GM18499 (cell line): Measurements from ENCODE around the gene ZSCAN1.
"Not testable (repeated sequence)": the region's sequence is repeated elsewhere in the genome, so short reads cannot be mapped to it uniquely, and the experiment has no call there.

Source experiments
- ATAC-seq: cut with Tn5 transposase; IDR thresholded peaks from one replicate; pipeline ENCODE4 v1.9.1; 2021; ENCODE audit warnings: moderate number of reproducible peaks; ENCODE audit not compliant: insufficient read depth, unreplicated experiment

ZSCAN1 gene, protein sequence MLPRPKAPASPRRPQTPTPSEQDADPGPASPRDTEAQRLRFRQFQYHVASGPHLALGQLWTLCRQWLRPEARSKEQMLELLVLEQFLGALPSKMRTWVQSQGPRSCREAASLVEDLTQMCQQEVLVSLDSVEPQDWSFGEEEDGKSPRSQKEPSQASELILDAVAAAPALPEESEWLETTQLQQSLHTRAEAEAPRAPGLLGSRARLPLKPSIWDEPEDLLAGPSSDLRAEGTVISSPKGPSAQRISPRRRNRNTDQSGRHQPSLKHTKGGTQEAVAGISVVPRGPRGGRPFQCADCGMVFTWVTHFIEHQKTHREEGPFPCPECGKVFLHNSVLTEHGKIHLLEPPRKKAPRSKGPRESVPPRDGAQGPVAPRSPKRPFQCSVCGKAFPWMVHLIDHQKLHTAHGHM

DNA sequence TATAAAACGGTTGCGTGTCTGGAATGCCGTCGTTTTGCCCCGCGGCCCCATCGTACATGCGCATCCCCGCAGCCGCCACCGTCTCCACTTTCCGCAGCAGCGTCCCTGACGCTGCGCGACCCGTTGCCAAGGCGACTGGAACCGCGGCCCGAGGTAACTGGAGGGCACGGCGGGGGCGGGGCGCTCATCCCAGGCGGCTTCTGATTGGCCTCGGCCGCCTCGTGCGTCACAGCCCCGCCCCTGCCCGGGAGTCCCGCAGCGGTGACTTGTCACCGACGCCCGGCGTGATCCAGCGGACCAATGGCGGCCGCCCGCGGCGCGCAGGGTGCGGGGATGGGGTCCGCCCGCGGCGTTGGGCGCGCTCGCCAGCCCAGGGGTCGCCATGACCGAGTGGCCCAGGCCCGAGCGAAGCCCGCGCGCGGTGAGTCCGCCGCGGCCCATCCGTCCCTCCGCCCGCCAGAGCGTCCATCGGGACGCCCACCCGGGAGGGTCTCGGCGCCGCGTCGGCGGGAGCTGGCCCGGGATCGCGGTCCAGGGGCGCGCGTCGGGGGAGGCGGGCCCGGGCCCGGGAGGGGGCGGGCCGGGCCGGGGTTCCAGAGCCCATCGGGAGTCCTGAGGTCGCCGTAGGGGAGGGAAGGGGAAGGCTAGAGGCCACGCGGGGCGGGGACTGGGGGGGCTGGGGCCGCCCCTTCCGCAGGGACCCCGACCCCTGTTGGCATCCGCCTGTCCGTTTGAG lies at the start of gene ZSCAN1:
ZSCAN1 (plus strand) TSS at position 285 of the 736 bp plus-strand sequence. CDS start 3,812 bp downstream, outside the sequence.
- ATAC-seq: no peak

DNA sequence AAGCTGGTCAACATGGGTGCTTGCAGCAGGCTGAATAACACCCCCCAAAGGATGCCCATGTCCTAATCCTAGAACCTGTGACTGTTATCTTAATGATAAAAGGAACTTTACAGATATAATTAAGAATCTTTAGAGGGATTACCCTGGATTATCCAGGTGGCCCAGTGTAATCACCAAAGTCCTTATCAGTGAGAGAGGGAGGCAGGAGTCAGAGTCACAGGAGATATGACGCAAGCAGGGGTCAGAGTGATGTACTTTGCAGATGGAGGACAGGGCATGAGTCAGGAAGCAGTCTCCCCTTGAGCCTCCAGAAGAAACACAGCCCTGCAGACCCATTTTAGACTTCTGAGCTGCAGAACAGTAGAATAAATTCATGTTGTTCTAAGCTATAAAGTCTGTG lies 41.0 kb upstream of the ZSCAN1 start:
- no peak for ATAC-seq

DNA sequence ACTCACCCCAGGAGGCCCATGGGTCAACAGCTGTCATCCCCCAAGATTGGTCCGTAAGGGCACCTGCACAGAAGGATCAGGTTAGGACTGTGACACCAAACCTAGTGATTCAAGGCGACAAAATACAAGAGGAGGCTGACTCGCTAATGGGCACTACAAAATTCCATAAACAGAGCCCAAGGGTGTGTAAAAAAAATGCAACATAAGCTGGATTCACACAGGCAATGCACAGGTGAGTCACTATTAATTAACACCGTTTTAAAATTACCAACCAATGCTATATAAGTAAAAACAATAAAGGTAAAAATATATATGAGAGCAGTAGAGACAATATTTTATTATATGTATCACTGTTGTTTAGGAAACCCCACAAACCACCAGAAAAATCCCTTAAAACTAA lies 33.1 kb upstream of the ZSCAN1 start:
- ATAC-seq: no peak

DNA sequence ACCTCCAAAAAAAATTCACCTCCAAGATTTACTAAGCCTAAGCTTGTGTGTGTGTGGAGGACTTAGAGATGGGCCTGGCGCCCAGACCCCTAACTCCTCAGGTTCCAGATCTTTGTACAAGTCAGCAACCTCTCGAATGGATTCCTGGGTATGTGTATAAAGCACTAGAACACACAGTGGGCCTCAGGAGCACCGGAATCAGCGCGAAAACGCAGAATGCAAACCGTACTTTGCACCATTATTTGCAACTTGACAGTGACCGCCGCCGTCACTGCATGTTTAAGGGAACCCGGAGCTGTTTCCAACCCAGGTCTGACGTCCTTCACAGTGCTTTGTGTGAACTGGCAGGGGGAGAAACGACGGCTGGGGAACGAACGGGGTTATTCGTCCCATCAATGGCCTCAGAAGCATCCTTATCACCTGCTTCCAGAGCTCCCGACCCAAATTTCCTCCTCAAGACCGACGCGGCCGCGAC lies 31.9 kb upstream of the ZSCAN1 start:
- no peak for ATAC-seq

DNA sequence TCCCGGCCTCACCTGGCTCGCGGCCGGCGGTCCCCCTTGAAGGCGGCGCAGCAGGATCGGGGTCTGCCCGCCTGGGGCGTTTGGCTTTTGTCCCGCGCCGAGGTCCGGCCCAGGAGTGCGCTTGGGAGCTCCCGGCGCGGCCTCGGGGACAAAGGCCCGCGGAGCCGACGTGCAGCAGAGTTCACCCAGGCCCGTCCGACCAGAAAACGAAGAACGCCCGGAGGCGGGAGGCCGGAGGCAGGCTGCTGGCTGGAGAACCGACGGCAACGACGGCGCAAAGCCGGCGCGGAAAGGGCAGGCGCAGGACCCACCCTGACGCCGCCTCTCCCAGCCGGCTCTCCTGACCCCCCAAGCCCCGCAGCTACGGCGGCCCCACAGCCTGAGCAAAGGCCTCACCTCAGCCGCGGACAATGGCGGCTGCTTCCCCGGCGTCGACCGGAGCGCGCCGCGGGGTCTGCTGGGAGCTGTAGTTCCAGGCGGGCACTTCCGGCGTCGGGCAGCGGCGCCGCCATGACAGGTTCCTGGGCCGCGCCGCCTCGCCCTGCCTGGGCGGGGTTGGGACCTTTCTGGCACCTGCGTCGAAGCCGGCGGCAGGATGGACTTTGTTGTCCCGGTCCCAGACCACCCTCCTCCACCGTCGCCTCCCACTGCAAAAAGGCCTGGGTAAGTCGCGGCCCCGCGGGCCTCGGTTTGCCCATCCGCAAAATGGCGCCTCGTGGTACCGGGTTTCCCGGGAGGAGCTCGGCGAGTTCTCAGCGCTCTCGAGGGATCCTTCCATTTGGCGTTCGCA lies 31.2 kb upstream of the ZSCAN1 start, which contains the start of gene ZNF606:
ZNF606 (minus strand) TSS at position 437 of the 790 bp plus-strand sequence. CDS start 1,501 bp downstream, outside the sequence.
- peak; percentile 76 for ATAC-seq

DNA sequence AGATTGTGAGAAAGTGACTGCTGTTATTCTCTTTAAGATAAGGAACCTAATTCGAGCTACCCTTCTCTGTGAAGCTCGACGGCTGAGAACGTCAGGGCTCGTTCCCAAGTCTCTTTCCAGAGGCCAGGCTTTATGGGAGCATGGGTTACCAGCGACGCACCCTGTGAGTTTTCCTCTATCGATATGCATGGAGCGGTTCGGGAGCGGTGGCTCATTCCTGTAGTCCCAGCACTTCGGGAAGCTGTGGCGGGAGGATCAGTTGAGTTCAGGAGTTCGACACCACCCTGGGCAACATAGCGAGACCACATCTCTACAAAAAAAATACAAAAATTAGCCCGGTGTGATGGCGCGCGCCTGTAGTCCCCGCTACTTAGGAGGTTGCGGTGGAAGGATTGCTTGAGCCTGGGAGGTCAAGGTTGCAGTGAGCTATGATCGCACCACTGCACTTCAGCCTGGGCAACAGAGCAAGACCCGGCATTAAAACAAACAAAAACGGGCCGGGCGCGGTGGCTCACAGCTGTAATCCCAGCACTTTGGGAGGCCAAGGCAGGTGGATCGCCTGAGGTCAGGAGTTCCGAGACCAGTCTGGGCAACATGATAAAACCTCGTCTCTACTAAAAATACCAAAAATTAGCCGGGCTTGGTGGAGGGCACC lies 30.5 kb upstream of the ZSCAN1 start:
- ATAC-seq: no peak

DNA sequence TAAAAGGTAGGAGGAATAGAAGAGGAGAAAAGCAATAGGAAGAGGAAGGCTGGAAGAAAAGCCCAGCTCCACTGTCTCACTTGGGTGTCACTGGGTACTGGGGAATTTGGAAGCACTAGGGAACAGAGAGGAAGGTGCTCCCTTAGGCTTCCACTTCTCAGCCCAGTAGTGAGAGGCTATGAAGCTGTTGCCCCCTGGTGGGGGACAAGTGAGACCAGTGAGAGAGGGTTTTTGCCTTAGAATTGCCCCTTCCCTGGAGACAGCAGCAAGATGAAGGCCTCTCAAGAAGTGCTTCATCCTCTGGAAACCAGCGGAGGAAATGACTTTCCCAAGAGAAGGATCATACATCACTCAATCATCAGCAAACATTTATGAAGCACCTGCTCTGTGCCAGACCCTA lies 26.5 kb upstream of the ZSCAN1 start:
- ATAC-seq: no peak

DNA sequence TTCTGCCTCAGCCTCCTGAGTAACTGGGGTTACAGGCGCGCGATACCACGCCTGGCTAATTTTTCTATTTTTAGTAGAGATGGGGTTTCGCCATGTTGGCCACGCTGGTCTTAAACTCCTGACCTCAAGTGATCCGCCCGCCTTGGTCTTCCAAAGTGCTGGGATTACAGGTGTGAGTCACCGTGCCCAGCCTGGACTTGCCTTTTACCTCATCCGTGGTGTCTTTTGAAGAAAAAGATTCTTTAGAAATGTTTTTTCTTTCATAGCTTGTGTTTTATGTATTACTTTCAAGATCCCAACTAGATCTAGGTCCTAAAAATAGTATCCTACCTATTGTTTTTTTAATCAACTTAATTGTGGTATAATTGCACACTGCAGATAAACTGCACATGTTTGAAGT lies 24.9 kb upstream of the ZSCAN1 start:
- not testable (repeated sequence) for ATAC-seq

DNA sequence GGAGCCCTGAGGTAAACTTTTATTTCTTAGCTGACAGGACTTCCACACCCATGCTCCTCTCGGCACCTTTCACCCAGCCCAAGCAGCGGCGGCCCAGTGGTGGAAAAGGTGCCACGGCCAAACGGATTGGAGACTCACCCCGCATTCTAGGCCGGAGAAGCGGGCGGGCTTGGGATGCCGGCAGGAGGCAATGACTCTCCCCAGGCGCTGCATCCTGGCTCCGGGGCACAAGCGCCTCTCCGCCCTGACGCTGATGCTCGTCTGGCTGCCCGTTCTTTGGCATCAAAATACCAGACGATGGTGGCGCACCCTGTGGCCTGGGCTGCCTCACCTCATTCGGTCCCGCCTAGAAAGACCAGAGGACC lies 24.5 kb upstream of the ZSCAN1 start:
- ATAC-seq: no peak

DNA sequence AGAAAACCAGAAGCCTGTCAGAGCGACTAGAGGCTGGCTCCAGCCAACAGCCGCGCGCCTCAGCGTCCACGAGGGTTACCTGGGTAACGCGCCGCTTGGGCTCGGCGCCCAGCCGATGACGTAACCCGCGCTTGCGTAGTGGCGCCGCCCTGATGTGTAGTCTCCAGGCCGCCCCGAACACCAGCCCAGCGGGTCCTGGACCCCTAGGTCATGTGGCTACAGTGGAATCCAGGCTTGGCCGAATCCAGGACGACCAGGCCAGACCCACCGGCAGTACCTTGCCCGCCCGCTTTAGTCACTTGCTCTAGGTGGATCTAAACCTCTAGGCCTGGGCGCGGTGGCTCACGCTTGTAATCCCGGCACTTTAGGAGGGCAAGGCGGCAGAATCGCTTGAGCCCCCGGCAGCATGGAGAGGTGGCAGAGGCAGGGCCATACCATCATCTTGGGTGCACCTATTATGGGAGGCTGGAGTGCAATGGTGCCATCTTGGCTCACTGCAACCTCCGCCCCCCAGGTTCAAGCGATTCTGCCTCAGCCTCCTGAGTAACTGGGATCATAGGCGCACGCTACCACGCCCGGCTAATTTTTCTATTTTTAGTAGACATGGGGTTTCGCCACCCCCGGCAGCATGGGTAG lies 24.0 kb upstream of the ZSCAN1 start:
- no peak for ATAC-seq

DNA sequence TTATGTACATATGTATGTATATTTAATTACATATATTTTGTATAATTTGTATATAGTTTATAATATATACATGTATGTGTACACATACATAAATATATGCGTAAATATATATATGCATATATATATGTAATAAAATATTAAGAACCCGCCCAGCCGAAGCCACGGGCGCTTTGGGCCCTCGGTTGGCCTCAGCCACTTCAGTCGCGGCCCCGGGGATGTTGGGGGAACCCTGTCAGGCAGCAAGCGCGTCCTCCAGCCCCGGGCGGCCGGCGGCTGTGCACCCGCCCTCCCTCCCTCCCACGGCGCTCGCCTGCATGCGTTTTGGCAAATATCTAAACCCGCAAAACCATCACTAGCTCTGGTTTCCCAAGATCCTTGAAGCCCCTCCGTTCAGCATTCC lies 23.3 kb upstream of the ZSCAN1 start:
- no peak for ATAC-seq

DNA sequence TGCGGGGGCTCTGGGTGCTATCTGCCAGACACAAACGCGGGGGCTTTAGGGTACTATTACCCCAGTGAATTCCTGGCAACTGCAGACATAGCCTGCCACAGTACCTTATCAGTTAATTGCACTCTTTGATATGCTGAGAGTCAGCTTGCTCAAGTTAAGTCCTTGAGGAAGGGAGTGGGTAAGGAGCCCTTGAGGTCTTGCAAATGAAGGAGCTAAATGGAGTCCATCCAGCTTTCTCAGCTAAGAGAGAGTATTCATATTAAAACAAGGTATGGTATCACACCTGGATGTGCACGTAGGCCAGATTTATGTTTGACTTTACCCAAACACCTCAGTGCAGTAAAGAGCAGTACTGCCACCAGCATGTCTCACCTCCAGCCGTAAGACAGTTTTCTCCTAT lies 19.7 kb upstream of the ZSCAN1 start:
- no peak for ATAC-seq

DNA sequence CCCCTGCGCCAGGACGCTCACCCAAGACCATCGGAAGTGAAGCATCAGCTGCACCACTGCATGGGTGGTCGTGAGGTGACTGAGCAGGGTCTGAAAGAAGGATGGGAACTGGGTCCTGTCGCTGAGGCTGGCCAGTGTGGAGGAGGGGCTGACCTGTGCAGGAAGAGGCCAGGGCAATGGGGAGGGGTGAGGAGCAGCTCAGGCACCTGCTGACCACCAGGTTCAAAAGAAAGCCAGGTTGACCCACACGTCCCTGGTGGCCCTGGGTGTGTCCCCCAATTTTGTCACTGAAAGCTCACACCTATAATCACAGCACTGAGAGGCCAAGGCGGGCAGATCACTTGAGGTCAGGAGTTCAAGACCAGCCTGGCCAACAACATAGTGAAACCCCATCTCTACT lies 13.7 kb upstream of the ZSCAN1 start:
- ATAC-seq: no peak

DNA sequence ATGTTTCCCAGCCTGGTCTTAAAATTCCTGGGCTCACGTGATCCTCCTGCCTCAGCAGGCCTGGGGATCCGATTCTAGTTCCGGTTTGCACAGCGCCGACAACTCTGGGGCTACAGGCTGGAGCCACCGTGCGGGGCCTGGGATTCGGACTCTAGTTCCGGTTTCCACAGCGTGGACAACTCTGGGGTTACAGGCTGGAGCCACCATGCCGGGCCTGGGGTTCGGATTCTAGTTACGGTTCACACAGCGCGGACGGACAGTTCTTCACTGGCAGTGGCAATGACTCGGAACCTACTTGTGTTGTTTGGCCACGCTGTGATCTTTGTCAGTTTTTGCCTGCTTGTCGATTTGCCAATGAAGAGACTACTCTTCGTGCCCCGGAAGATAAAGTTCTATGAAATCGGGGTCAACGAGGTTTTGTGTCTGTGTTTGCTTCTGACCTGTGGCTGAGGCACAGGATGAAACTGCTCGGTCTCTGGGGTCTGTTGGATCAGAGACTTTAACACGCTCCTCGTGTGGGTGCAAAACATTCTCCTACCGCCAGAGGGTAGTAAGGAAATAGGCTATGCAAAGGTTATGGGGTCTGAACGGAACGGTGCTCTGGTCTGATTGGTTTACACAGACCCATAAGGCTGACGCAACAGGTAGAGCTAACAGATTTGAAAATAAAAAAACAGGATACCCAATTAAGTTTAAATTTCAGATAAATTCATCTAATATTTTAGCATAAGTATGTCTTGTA lies 12.1 kb upstream of the ZSCAN1 start:
- no peak for ATAC-seq

DNA sequence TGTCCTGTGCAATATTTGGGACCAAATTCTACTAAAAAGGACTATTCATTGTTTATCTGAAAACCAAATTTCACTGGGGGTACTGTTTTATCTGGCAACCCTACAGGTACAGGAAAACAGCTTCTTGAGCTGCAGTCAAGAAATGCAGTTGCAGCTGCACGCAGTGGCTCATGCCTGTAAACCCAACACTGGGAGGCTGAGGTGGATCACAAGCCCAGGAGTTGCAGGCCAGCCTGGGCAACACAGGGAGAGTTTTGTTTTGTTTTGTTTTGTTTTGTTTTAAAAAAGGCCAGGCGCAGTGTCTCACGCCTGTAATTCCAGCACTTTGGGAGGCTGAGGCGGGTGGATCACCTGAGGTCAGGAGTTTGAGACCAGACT lies 11.6 kb upstream of the ZSCAN1 start:
- ATAC-seq: no peak

DNA sequence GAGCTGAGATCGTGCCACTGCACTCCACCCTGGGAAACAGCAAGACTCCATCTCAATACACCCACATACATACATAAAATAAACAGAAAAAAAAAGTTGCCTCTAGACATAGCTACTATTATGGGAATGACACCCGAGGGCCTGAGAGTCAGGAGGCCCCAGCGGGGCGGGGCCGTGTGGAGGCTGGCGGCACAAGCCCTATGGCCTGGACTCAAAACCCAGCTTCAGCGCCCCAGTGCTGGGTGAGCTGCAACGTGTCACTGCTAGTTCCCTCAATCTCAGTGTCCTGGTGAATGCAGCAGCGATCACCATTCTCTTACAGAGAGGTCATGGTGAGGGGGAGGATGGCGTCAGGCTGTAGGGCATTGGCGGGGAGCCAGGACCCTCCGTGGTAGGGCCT lies 9.2 kb upstream of the ZSCAN1 start:
- no peak for ATAC-seq

DNA sequence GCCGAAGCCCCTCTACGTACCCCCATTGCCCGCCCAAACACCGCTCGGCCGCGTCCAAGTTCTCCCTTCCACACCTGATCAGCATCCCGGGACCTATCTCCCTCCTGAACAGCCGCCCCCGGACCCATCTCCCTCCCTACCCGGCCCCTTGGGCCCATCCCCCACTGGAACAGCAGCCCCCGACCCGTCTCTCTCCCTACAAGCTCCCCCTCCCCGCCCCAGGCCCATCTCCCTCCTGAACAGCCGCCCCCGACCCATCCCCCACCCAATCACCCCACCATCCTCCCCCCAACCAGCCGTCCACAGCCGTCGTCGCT lies 610 bp downstream of the ZSCAN1 start:
- ATAC-seq: no peak

DNA sequence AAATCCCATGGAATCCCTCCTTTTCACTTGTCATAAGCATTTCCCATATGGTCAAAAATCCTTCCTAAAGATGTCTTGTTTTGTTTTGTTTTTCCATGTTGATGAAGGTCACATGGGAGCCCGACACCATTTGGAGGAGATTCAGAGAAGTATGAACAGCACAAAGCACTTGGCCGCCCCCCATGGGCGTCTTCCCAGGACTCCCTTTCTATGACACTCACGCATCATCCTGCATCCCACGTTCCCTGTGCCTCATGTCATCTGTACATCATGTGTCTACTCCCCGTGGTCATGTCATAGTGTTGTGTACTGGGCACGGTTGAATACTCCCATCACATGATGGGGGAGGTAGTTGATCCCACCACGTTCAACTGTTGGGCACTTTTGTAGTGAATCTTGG lies 2.0 kb downstream of the ZSCAN1 start:
- ATAC-seq: no peak

DNA sequence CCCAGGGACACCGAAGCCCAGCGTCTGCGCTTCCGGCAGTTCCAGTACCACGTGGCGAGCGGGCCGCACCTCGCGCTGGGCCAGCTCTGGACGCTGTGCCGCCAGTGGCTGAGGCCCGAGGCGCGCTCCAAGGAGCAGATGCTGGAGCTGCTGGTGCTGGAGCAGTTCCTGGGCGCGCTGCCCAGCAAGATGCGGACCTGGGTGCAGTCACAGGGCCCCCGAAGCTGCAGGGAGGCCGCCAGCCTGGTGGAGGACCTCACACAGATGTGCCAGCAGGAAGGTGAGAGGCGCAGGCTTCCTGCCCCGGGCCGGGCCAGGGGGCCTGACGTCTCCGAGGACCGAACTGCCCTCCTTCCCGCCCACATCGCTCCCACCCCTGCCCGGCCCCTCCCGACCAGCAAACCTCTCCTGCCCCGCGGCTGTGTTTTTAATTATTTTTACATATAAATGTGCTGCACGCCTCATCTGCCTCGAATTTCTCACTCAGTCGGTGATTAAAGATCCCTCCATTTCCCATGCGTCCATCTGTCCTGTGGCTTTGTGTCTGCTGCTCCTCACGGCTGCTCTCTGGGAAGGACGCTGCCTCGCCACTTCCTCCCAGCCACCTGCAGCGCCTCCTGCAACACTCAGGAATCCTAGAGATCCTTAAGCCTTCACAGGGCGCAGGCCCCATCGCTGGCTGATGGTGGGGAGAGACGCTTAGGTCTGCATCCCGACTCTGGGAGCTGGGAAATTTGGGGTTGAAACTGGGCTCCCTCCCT lies 4.3 kb downstream of the ZSCAN1 start:
- ATAC-seq: no peak
